ENCODE measurements around the gene ATP9A.

The ATP9A gene

DNA sequence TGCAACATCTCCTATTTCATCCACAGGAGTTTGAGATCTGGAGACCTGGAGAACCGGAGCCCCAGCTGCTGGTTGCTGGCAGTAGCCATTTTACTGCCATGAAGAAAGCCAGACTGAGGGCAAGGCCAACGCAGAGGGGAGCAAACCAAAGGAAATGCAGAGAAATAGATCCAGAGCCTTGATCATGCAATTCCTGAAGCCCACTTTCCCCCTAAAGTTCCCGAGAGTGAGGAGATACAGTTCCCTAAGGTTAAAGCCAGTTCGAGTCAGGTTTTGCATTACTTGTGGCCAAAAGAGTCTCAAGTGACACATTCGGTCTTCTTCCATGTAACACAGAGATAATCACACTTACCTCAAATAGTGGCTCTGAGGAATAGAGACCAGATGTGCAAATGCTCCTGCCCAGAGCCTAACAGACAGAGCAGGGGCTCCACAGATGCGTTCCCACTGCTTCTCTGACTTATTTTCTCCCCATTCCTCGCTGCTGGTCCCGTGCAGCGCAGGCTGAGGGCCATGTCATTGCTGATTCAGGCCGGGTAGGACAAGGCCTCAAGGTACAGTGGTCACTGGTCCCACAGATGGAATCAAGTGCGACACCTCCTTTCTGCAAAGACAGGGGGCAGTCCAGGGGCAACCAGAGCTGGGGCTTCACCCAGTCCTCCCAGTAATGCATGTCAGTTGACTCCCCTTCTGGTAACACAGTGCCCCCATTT, 190.6 kb downstream of the ATP9A start:
- H3K27me3 ChIP-seq (ENCODE audit: insufficient read depth, low read length): peaks cover 9% of the 10 kb centered on the region; the same call in 1 of the 2 replicates
- H3K4me3 ChIP-seq (ENCODE audit: low read depth, low read length, poor library complexity, severe bottlenecking): no peak overlapping the region
- H4K20me1 ChIP-seq (ENCODE audit: insufficient read depth, low read length): no peaks in the 10 kb centered on the region
- TF ChIP-seq, protein P1, sequence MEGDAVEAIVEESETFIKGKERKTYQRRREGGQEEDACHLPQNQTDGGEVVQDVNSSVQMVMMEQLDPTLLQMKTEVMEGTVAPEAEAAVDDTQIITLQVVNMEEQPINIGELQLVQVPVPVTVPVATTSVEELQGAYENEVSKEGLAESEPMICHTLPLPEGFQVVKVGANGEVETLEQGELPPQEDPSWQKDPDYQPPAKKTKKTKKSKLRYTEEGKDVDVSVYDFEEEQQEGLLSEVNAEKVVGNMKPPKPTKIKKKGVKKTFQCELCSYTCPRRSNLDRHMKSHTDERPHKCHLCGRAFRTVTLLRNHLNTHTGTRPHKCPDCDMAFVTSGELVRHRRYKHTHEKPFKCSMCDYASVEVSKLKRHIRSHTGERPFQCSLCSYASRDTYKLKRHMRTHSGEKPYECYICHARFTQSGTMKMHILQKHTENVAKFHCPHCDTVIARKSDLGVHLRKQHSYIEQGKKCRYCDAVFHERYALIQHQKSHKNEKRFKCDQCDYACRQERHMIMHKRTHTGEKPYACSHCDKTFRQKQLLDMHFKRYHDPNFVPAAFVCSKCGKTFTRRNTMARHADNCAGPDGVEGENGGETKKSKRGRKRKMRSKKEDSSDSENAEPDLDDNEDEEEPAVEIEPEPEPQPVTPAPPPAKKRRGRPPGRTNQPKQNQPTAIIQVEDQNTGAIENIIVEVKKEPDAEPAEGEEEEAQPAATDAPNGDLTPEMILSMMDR (IDR thresholded peaks at IDR 0.05; ENCODE audit: low read length): peak; percentile 14; the same call in 1 of the 2 replicates
- no peak for TF ChIP-seq EZH2 (IDR thresholded peaks at IDR 0.05; ENCODE audit: borderline replicate concordance, low read length)
- no peaks in the 10 kb centered on the region for H3K4me1 ChIP-seq (ENCODE audit: insufficient read depth, low read length, severe bottlenecking)
- no peak overlapping the region for H3K27ac ChIP-seq (ENCODE audit: low read depth, low read length, poor library complexity, severe bottlenecking)
- no peak overlapping the region for H3K9ac ChIP-seq (ENCODE audit: low read length)
- H3K4me2 ChIP-seq (ENCODE audit: low read length): no peak overlapping the region
- H3F3A ChIP-seq (ENCODE audit: insufficient read depth, low read length): no peaks in the 10 kb centered on the region
- no peaks in the 10 kb centered on the region for H3K9me2 ChIP-seq (ENCODE audit: low read depth, low read length)
- no peaks in the 10 kb centered on the region for H3K79me2 ChIP-seq (ENCODE audit: insufficient read depth, low read length)
- H2AFZ ChIP-seq (ENCODE audit: low read length): no peak overlapping the region
- no peaks in the 10 kb centered on the region for H3K36me3 ChIP-seq (ENCODE audit: insufficient read depth, low read length)
- H3K9me3 ChIP-seq (ENCODE audit: low read length): no peaks in the 10 kb centered on the region

DNA sequence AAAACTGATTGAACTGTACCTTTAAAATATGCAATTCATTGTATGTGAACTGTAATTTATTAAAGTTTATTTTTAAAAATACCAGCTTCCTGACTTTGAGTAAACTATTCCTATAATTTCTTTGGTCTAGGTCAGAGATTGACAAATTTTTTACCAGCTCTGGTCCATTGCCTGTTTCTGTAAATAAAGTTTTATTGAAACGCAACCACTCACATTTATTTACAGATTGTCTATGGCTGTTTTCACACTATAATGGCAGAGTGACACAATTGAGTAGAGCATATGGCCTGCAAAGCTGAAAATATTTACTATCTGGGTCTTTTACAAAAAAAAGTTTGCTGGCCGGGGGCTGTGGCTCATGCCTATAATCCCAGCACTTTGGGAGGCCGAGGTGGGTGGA, 192.7 kb downstream of the ATP9A start:
- Histone ChIP-seq H2AFZ (ENCODE audit: low read length) (no peak overlapping the region), H3K9me2 (ENCODE audit: low read depth, low read length) (no peaks in the 10 kb centered on the region), H3F3A (ENCODE audit: insufficient read depth, low read length) (no peaks in the 10 kb centered on the region), H3K4me2 (ENCODE audit: low read length) (no peak overlapping the region), H3K27ac (ENCODE audit: low read depth, low read length, poor library complexity, severe bottlenecking) (no peak overlapping the region), H3K4me3 (ENCODE audit: low read depth, low read length, poor library complexity, severe bottlenecking) (no peak overlapping the region), H3K36me3 (ENCODE audit: insufficient read depth, low read length) (no peaks in the 10 kb centered on the region), H3K9ac (ENCODE audit: low read length) (no peak overlapping the region), H3K79me2 (ENCODE audit: insufficient read depth, low read length) (no peaks in the 10 kb centered on the region), H3K9me3 (ENCODE audit: low read length) (no peaks in the 10 kb centered on the region), H3K27me3 (ENCODE audit: insufficient read depth, low read length) (peaks cover 9% of the 10 kb centered on the region; the same call in 1 of the 2 replicates), H4K20me1 (ENCODE audit: insufficient read depth, low read length) (no peaks in the 10 kb centered on the region), H3K4me1 (ENCODE audit: insufficient read depth, low read length, severe bottlenecking) (no peaks in the 10 kb centered on the region)
- TF ChIP-seq EZH2 (IDR thresholded peaks at IDR 0.05; ENCODE audit: borderline replicate concordance, low read length): no peak
- TF ChIP-seq, protein P1 (IDR thresholded peaks at IDR 0.05; ENCODE audit: low read length): no peak

DNA sequence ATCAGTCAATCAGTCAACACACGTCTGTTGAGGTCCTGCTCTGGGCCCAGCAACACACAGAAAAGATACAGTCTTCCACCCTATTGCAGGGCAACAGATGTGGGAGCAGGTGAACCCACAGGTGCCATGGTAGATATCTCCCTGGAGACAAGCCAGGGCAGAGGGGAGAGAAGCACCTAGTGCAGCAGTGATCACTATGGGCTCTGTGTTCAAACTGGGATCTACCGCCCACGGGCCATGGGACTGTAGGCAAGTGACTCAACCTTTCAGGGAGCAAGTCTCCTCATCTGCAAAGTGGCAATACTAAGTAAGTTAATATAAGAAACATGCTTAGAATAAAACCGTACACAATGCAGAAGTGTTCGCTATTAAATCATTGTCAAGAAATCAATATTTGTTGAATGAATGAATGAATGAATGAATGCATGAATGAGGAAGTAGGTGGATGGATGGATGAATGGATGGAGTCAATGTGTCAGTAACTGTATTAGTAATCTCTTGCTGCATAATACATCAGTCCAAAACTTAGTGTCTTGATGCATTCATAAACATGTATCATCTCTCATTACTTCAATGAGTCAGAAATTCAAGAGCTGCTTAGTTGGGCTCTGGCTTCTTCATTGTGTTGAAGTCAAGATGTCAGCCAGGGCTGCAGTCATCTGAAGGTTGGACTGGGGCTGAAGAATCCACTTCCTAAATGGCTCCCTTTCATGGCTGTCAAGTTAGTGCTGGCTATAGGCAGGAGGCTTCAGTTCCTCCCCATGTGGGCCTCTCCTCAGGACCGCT, 193.7 kb downstream of the ATP9A start:
- H3K9me3 ChIP-seq (ENCODE audit: low read length): no peaks in the 10 kb centered on the region
- H3K4me3 ChIP-seq (ENCODE audit: low read depth, low read length, poor library complexity, severe bottlenecking): no peak overlapping the region

More for the DNA sequence above, 193.7 kb downstream of the ATP9A start:
- H3K9ac ChIP-seq (ENCODE audit: low read length): no peak overlapping the region
- no peak overlapping the region for H3K4me2 ChIP-seq (ENCODE audit: low read length)
- H3K27me3 ChIP-seq (ENCODE audit: insufficient read depth, low read length): peaks cover 15% of the 10 kb centered on the region; the same call in 1 of the 2 replicates
- no peaks in the 10 kb centered on the region for H3K4me1 ChIP-seq (ENCODE audit: insufficient read depth, low read length, severe bottlenecking)
- H2AFZ ChIP-seq (ENCODE audit: low read length): no peak overlapping the region
- no peaks in the 10 kb centered on the region for H3K9me2 ChIP-seq (ENCODE audit: low read depth, low read length)
- TF ChIP-seq EZH2 (IDR thresholded peaks at IDR 0.05; ENCODE audit: borderline replicate concordance, low read length): no peak
- TF ChIP-seq, protein P1 (IDR thresholded peaks at IDR 0.05; ENCODE audit: low read length): no peak
- no peaks in the 10 kb centered on the region for H3F3A ChIP-seq (ENCODE audit: insufficient read depth, low read length)
- no peaks in the 10 kb centered on the region; the same call in 1 of the 2 replicates for H3K36me3 ChIP-seq (ENCODE audit: insufficient read depth, low read length)
- H4K20me1 ChIP-seq (ENCODE audit: insufficient read depth, low read length): no peaks in the 10 kb centered on the region
- H3K27ac ChIP-seq (ENCODE audit: low read depth, low read length, poor library complexity, severe bottlenecking): no peak overlapping the region
- H3K79me2 ChIP-seq (ENCODE audit: insufficient read depth, low read length): no peaks in the 10 kb centered on the region
